SK-N-SH (cell line): ENCODE results near the gene NCKAP5.

Experiments
- CHD2 ChIP-seq: fragments of 150-350 bp; IDR thresholded peaks from 2 replicates; pipeline ENCODE4 v1.6.1; 2018; ENCODE audit warnings: low read length; ENCODE audit not compliant: partially characterized antibody
- FOSL2 ChIP-seq: IDR thresholded peaks from 2 replicates; pipeline ENCODE4 v1.4.0; 2012; ENCODE audit warnings: low read depth, mild to moderate bottlenecking, moderate library complexity, borderline replicate concordance
- JUND ChIP-seq: IDR thresholded peaks from 2 replicates; pipeline ENCODE4 v1.4.0; 2012
- MXI1 ChIP-seq: IDR thresholded peaks from 2 replicates; pipeline ENCODE4 v1.6.1; 2012; ENCODE audit warnings: mild to moderate bottlenecking, low read depth, low read length, improper control_type of control experiment
- POLR2AphosphoS5 ChIP-seq: IDR thresholded peaks from 2 replicates; pipeline ENCODE4 v1.6.1; 2012; ENCODE audit warnings: low read depth, low read length
- TEAD4 ChIP-seq: IDR thresholded peaks from 2 replicates; pipeline ENCODE4 v1.4.0; 2012; ENCODE audit warnings: mild to moderate bottlenecking, borderline replicate concordance; ENCODE audit not compliant: insufficient read depth
- TF ChIP-seq, protein P1 (sequence below): fragments of 200-600 bp; sonication (generic); IDR thresholded peaks from 2 replicates; pipeline ENCODE4 v1.6.1; 2017; ENCODE audit warnings: antibody characterized with exemption, mild to moderate bottlenecking, moderate library complexity
- TF ChIP-seq, protein P2 (sequence below): IDR thresholded peaks from 2 replicates; pipeline ENCODE4 v1.4.0; 2012; ENCODE audit warnings: low read depth

GRCh38 chr2:133169274-133169912 is 398.9 kb downstream of the NCKAP5 start:
- TF ChIP-seq, protein P1, sequence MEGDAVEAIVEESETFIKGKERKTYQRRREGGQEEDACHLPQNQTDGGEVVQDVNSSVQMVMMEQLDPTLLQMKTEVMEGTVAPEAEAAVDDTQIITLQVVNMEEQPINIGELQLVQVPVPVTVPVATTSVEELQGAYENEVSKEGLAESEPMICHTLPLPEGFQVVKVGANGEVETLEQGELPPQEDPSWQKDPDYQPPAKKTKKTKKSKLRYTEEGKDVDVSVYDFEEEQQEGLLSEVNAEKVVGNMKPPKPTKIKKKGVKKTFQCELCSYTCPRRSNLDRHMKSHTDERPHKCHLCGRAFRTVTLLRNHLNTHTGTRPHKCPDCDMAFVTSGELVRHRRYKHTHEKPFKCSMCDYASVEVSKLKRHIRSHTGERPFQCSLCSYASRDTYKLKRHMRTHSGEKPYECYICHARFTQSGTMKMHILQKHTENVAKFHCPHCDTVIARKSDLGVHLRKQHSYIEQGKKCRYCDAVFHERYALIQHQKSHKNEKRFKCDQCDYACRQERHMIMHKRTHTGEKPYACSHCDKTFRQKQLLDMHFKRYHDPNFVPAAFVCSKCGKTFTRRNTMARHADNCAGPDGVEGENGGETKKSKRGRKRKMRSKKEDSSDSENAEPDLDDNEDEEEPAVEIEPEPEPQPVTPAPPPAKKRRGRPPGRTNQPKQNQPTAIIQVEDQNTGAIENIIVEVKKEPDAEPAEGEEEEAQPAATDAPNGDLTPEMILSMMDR, result no peak
- TF ChIP-seq CHD2 (no peak), FOSL2 (no peak), POLR2AphosphoS5 (no peak), MXI1 (no peak), JUND (no peak), TEAD4 (no peak)
- TF ChIP-seq, protein P2, sequence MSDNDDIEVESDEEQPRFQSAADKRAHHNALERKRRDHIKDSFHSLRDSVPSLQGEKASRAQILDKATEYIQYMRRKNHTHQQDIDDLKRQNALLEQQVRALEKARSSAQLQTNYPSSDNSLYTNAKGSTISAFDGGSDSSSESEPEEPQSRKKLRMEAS, result no peak
